ENCODE measurements around the gene CTNNA3.

DNA sequence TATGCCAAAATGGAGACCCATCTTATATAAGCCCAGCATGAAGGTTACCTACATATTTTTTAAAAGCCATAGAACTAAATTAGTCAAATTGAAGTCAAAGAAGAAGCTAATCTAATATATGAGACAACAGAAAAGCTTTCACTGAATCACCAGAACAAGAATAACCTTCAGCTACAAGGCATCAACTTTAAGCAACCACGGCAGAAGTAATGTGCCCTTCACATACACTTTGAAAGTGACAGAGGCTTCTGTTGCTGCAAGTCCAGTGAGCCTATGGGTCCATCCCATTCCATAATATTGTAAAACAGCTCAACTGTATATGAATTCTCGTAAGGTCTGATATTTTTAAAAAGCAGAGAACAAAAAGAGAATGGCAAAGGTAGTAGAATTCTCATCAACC, 36.5 kb downstream of the CTNNA3 start:
- TF ChIP-seq, protein P1, sequence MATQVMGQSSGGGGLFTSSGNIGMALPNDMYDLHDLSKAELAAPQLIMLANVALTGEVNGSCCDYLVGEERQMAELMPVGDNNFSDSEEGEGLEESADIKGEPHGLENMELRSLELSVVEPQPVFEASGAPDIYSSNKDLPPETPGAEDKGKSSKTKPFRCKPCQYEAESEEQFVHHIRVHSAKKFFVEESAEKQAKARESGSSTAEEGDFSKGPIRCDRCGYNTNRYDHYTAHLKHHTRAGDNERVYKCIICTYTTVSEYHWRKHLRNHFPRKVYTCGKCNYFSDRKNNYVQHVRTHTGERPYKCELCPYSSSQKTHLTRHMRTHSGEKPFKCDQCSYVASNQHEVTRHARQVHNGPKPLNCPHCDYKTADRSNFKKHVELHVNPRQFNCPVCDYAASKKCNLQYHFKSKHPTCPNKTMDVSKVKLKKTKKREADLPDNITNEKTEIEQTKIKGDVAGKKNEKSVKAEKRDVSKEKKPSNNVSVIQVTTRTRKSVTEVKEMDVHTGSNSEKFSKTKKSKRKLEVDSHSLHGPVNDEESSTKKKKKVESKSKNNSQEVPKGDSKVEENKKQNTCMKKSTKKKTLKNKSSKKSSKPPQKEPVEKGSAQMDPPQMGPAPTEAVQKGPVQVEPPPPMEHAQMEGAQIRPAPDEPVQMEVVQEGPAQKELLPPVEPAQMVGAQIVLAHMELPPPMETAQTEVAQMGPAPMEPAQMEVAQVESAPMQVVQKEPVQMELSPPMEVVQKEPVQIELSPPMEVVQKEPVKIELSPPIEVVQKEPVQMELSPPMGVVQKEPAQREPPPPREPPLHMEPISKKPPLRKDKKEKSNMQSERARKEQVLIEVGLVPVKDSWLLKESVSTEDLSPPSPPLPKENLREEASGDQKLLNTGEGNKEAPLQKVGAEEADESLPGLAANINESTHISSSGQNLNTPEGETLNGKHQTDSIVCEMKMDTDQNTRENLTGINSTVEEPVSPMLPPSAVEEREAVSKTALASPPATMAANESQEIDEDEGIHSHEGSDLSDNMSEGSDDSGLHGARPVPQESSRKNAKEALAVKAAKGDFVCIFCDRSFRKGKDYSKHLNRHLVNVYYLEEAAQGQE (IDR thresholded peaks at IDR 0.05; ENCODE audit: borderline replicate concordance) = no peak
- TF ChIP-seq MXI1 (conservative IDR thresholded peaks at IDR 0.05; ENCODE audit: poor library complexity, severe bottlenecking) (no peak), TAF1 (IDR thresholded peaks at IDR 0.05; ENCODE audit: low read depth) (no peak), EP300 (conservative IDR thresholded peaks at IDR 0.05; ENCODE audit: poor library complexity, severe bottlenecking) (no peak), POLR2AphosphoS5 (IDR thresholded peaks at IDR 0.05) (no peak), EZH2 (IDR thresholded peaks at IDR 0.05; ENCODE audit: borderline replicate concordance, insufficient read depth, low read length, poor library complexity, severe bottlenecking) (no peak)
- TF ChIP-seq, protein P2, sequence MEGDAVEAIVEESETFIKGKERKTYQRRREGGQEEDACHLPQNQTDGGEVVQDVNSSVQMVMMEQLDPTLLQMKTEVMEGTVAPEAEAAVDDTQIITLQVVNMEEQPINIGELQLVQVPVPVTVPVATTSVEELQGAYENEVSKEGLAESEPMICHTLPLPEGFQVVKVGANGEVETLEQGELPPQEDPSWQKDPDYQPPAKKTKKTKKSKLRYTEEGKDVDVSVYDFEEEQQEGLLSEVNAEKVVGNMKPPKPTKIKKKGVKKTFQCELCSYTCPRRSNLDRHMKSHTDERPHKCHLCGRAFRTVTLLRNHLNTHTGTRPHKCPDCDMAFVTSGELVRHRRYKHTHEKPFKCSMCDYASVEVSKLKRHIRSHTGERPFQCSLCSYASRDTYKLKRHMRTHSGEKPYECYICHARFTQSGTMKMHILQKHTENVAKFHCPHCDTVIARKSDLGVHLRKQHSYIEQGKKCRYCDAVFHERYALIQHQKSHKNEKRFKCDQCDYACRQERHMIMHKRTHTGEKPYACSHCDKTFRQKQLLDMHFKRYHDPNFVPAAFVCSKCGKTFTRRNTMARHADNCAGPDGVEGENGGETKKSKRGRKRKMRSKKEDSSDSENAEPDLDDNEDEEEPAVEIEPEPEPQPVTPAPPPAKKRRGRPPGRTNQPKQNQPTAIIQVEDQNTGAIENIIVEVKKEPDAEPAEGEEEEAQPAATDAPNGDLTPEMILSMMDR (IDR thresholded peaks at IDR 0.05; ENCODE audit: poor library complexity, severe bottlenecking) = no peak
